ENCODE results near the gene RNF181. TPM values are rescaled to one million over a fixed set of nuclear protein-coding genes. Genes with fewer than 3 reads are reported as not detected.

The RNF181 gene
- total RNA-seq, 1 experiment from 2014 or later: 123 TPM

DNA sequence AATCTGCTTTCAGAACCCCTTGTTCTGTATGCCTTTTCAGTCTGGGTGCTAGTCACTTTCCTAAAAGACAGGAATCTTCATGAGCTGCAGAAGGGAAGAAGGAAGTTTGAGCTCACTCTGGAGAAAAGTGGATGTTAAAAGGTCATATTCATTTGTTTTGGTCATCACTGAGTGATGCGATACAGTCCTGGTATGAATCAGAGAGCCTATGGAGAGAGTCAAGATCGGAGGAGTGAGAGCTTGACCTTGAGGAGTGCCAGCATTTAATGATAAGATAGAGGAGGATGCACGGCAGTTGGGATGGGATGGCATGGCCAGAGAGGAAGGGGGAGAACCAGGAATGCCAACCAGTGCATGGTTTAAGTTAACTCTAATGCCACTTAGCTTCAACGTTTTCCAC is 40.1 kb downstream of the RNF181 start:
- DNase-seq: no peak
- Histone ChIP-seq H3K4me1 (no peaks in the 10 kb centered on the region), H3K27me3 (replicated peaks; ENCODE audit: control insufficient read depth, insufficient read depth, low read length) (no peaks in the 10 kb centered on the region), H3K4me3 (ENCODE audit: low read depth, low read length) (no peak overlapping the region), H3K9me3 (no peaks in the 10 kb centered on the region), H3K36me3 (ENCODE audit: control insufficient read depth, insufficient read depth, low read length) (peaks cover 7% of the 10 kb centered on the region)
- no TSS peak for BruUV-seq (replicated peaks)
- no peaks in the 10 kb centered on the region for H3K4me1 Mint-ChIP-seq (ENCODE audit: low read depth, unreplicated experiment)
- H3K27me3 Mint-ChIP-seq (ENCODE audit: insufficient read depth, unreplicated experiment): no peaks in the 10 kb centered on the region
- TF ChIP-seq CTCF (IDR thresholded peaks at IDR 0.05; ENCODE audit: insufficient read depth in 1 of 2, low read depth in 1 of 2, low read length in 1 of 2, severe bottlenecking in 1 of 2, unreplicated experiment in 1 of 2): no peak
- no peak overlapping the region for H3K4me3 Mint-ChIP-seq (ENCODE audit: unreplicated experiment)
- H3K27ac Mint-ChIP-seq (ENCODE audit: unreplicated experiment): no peak overlapping the region
- peaks cover 96% of the 10 kb centered on the region for H3K36me3 Mint-ChIP-seq (ENCODE audit: insufficient read depth, unreplicated experiment)
- H3K9me3 Mint-ChIP-seq (ENCODE audit: unreplicated experiment): no peaks in the 10 kb centered on the region
- CTCF ChIA-PET: interaction anchor here (0.6 kb wide), 1 partner anchor 27 kb away, joined by 5 read pairs; no protein-coding TSS in a partner anchor
- intact Hi-C loops (cut with micrococcal nuclease; ENCODE audit: unreplicated experiment): no loop called here
- POLR2A ChIA-PET: no interaction called here

DNA sequence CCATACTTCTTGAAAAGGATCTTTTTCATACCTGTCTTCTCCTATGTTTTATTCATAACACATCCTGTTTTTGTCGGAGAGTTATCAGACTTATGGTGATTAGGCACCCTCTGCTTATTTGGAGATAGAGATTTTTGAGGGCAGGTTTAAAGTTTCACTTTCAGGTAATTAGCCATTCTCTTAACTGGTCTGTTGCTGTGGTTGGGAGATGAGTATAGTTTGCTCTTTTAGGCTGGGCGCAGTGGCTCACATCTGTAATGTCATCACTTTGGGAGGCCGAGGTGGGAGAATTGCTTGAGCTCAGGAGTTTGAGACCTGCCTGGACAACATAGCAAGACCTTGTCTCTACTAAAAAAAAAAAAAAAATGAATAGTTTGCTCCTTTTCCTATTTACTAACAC is 47.2 kb downstream of the RNF181 start:
- Histone ChIP-seq H3K36me3 (ENCODE audit: control insufficient read depth, insufficient read depth, low read length) (peaks cover 5% of the 10 kb centered on the region), H3K9me3 (no peaks in the 10 kb centered on the region), H3K27me3 (replicated peaks; ENCODE audit: control insufficient read depth, insufficient read depth, low read length) (no peaks in the 10 kb centered on the region), H3K4me3 (ENCODE audit: low read depth, low read length) (no peak overlapping the region), H3K4me1 (no peaks in the 10 kb centered on the region)
- Mint-ChIP-seq H3K36me3 (ENCODE audit: insufficient read depth, unreplicated experiment) (peaks cover 100% of the 10 kb centered on the region), H3K27ac (ENCODE audit: unreplicated experiment) (no peak overlapping the region), H3K9me3 (ENCODE audit: unreplicated experiment) (no peaks in the 10 kb centered on the region), H3K27me3 (ENCODE audit: insufficient read depth, unreplicated experiment) (no peaks in the 10 kb centered on the region), H3K4me1 (ENCODE audit: low read depth, unreplicated experiment) (no peaks in the 10 kb centered on the region), H3K4me3 (ENCODE audit: unreplicated experiment) (no peak overlapping the region)
- TF ChIP-seq CTCF (IDR thresholded peaks at IDR 0.05; ENCODE audit: insufficient read depth in 1 of 2, low read depth in 1 of 2, low read length in 1 of 2, severe bottlenecking in 1 of 2, unreplicated experiment in 1 of 2): no peak
- BruUV-seq (replicated peaks): no TSS peak
- POLR2A ChIA-PET: no interaction called here
- CTCF ChIA-PET: no interaction called here
- intact Hi-C loops (cut with micrococcal nuclease; ENCODE audit: unreplicated experiment): no loop called here
- DNase-seq: no peak

- peaks cover 11% of the 10 kb centered on the region for H3K4me1 Mint-ChIP-seq (ENCODE audit: low read depth, unreplicated experiment)
- no peak overlapping the region for H3K4me3 ChIP-seq (ENCODE audit: low read depth, low read length)
- H3K36me3 ChIP-seq (ENCODE audit: control insufficient read depth, insufficient read depth, low read length): peaks cover 6% of the 10 kb centered on the region
- ChIA-PET POLR2A (no interaction called here), CTCF (no interaction called here)
- DNase-seq: no peak
- 0 out of 2 replicates have a peak, but pooled peaks cover 5% of the 10 kb centered on the region for H3K4me1 ChIP-seq
- H3K27ac Mint-ChIP-seq (ENCODE audit: unreplicated experiment): no peak overlapping the region
- H3K9me3 ChIP-seq: no peaks in the 10 kb centered on the region
- intact Hi-C loops (cut with micrococcal nuclease; ENCODE audit: unreplicated experiment): loop anchor here (5.0 kb wide), 1 partner anchor 62 kb away; no protein-coding TSS in a partner anchor
- H3K27me3 ChIP-seq (replicated peaks; ENCODE audit: control insufficient read depth, insufficient read depth, low read length): no peaks in the 10 kb centered on the region
- TF ChIP-seq CTCF (IDR thresholded peaks at IDR 0.05; ENCODE audit: insufficient read depth in 1 of 2, low read depth in 1 of 2, low read length in 1 of 2, severe bottlenecking in 1 of 2, unreplicated experiment in 1 of 2): no peak
- H3K27me3 Mint-ChIP-seq (ENCODE audit: insufficient read depth, unreplicated experiment): no peaks in the 10 kb centered on the region
- peaks cover 100% of the 10 kb centered on the region for H3K36me3 Mint-ChIP-seq (ENCODE audit: insufficient read depth, unreplicated experiment)
- BruUV-seq (replicated peaks): no TSS peak
- H3K9me3 Mint-ChIP-seq (ENCODE audit: unreplicated experiment): no peaks in the 10 kb centered on the region
- H3K4me3 Mint-ChIP-seq (ENCODE audit: unreplicated experiment): no peak overlapping the region
These were observed 49.4 kb downstream of the RNF181 start for GRCh38 chr2:85644909-85645308.

Measured in Caco-2 (cell line).